HG02798 (cell line): Measurements from ENCODE around the gene BCAR1.
"Not testable (repeated sequence)": the region's sequence is repeated elsewhere in the genome, so short reads cannot be mapped to it uniquely, and the experiment has no call there.

Experiments used
- ATAC-seq: cut with Tn5 transposase; IDR thresholded peaks from one replicate; pipeline ENCODE4 v1.9.1; 2021; ENCODE audit warnings: mild to moderate bottlenecking; ENCODE audit not compliant: unreplicated experiment, poor library complexity

BCAR1 gene

DNA sequence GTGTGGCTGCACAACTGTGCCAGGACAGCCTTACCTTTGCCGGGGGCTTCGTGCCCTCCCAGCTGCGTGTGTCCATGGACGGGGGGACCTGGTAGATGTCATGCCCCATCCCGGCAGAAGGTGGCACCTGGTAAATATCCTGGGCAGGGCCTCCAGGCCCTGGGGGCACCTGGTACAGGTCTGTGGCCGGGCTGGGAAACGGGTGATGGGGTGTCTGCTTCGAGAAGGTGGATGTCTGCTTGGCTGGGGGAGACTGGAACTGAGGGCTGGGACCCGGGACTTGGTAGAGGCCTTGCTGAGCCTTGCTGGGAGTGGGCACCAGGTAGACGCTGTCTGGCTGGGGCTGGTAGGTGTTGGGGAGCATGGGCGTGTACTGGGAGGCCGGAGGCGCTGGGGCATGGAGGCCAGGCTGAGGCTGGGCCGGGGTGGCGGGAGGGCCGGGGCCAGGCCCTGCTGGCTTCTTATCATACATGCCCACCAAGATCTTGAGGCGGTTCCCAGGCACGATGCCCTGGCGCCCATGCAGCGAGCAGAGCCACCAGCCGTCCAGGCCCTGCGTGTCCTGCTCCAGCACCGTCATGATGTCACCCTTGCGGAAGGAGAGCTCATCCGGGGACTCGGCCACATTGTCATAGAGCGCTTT, 8.9 kb downstream of the BCAR1 start:
- ATAC-seq: not testable (repeated sequence)

DNA sequence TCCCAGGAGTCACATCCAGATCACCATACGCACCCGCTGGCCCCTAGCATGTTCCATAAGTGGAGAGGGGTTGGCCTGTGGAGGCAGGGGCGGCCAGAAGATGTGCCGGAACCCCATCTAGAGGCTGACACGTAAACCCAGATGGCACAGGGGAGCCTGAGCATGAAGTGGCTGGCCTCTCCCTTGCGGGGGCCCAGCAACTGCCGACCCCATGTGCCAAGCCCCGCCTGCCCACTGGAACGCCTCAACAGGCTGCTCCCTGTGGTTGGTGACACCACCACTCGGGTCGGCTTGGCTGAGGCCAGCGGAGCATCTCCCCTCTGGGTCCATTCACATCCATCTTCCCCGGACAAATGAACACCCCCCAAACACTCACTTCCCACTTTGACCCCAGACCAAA, 9.5 kb downstream of the BCAR1 start:
- no peak for ATAC-seq

DNA sequence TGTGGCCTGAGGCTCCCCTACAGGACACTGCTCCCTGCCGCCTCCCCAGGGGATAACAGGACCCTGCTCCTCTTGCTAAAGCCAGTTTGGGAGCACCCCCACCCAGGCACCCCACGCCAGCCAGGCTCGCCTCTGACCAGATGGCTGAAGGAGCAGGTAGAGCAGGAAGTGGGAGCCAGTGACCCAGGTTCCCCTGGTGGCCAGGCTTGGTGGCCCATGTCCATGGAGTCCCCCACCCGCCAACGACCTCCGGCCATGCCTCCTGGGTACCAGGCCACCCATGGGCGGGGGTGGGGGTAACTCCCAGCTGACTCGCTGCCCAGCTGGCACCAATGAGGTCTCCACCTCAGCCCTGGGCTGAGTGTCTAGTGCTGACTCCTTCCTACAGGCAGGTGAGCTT, 10.0 kb downstream of the BCAR1 start:
- ATAC-seq: no peak

DNA sequence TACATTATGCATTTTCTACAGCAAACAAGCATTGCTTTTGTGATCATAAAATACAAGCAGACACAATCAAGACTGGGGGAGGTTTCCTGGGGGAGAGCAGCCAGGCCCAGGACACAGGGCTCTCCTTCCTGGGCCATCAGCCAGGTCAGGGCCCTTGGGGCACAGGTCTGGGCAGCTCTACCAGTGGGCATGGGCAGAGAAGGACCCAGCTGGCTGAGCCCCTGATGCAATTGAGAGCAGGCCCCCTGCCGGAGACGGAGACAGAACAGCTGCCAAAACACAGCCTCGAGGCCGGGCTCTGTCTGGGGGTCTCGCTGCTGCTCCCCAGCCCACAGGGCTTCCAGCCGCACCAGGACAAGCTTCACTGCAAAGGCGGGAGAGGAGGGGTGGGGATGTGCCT, 10.8 kb downstream of the BCAR1 start:
- not testable (repeated sequence) for ATAC-seq

DNA sequence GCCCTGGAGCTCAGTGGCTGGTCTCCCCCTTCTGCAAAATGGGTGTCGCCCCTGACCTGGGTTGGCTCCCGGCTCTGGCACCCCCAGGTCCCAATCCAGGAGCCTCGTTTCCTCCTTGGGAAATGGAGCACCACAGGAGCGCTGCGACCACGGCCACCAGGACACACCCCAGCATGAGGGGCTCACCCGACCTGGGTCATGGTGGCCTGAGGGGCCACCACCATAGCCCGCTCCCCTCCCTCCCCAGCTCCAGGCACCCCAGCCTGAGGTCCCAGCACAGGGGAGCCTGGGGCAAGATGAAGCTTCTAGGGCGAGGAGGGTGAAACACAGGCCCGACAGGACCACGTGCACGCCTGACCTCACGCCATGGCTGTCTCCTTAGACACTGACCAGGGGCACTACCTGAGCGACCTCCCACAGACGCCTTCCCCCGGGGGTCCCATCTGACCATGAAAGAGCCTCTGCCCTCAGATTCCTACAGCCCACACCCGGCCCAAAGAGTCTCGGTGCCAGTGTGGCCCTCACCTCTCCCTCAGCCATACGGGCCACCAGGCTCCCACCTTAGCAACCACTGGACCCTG, 11.8 kb downstream of the BCAR1 start:
- ATAC-seq: no peak

DNA sequence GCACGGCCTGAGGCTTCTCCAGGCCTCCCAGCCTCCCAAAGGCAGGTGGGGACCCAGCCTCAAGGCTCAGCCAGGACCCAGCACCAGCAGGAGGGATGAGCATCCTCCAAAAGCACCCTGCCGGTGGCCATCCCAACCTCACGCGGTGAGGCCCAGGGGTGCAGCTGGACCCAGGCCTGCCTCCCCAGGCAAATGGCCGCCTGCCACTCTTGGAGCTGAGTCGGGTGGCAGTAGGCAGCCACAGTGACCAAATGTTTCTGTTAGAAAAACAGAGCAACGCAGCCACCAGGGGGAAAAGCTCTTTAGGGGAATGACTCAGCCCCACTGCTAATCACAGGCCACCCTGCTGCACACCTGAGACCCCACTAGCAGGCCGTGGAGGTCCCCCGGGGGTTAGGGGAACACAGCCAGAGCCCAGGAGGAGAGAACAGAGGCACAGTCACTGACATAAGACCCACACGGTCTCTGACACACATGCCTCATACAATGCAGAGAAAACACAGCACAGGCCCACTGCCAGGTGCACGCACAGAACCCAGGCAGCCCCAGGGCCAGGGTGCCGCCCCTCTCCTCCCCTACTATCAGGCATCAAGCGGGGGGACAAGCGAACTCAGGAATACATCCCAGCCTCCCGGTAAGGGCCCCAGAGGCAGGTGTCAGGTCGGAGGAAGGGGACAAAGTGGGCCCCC, 12.4 kb downstream of the BCAR1 start:
- no peak for ATAC-seq

DNA sequence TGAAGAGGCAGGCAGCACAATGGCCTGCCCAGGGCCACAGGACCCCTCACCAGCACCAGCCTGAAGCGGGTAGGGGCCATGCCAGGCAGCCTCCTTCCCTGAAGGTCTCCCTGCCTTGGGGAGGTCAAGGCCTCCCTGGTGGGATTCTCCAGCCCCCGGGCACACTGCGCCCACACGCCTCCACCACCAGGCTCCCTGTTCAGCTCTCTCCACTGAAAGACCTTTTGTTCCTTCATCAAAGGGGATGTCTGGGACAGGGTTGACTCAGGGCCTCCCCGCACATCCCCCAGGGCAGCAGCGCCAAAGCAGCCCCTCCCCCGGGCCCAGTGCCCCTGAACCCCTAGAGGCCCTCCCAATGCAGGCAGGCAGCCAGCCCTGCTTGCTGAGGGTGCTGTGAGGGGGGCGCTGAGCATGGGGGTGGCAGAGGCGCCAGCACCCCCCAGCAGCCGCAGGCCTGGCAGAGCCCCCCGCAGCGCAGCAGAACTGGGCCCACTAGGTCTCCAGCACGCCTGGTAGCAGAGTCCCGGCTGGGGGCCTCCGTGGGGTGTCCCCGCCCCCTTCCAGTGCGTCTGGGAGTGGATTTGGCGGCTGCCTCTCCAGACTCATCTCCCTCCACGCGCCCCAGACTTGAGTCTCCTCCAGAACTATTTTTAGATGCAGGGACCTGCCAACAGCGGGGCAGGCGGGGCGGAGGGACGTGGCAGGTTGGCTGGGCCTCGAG, 13.1 kb downstream of the BCAR1 start:
- ATAC-seq: no peak

DNA sequence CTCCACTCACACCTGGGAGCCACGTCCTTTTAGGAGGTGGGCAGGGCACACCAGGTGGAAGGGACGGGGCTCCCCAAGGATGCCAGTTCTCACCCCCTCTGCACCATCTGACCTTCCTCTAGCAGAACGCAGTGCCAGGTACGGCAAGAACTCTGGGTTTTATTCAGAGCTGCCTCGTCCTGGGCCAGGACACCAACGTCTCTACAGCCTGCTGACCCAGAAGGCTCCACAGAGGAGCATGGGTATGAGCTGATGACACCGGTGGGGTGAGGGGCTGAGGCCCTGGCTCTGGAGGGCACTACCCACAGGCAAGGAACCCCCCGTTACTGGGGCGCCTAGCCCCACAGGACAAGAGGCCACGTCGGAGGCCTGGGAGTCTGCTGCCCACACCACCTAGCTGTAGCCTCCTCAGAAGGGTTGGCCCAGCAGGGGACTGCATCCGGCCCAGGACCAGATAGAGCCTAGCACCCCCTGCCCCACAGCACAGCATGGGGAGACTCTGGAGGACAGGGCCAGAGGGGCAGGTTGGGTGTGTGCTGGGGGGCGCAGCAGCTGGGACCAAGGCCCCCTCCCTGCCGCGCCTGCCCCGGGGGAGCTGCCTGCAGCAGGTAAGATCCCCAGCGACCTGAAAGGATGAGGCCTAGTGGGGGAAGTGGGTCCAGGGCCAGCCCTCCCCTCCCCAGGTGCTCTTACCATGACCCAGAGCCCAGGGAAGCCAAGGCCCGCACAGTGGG, 13.9 kb downstream of the BCAR1 start:
- ATAC-seq: no peak

DNA sequence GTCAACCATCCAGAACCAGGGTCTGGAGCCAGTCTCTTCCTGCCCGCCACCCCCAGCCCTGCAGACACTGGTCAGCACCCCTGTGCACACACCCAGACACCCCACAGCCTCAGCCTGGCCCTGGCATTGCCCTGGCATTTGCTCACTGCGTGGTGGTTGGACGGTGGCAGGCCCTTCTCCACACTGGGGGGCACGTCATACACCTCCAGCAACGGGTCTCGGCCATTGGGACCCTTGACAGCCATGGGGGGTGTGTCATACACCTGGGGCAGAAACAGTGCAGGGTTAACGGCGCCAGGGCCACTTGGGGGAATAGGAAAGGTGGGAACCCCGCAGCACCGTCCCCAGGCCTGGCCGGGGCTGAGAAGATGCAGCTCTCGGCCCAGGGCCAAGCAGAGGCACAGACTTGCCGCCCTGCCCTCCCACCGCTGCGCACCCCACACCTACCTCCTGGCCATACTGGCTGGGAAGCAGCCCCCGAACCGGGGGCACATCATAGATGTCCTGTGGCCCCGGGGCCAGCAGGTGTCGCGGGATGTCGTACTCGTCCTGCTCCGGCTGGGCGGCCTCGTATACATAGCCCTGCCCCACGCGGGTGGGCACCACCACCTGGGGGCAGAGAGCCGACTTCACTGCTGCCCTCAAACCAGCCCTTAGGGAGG, 14.6 kb downstream of the BCAR1 start:
- ATAC-seq: no peak

DNA sequence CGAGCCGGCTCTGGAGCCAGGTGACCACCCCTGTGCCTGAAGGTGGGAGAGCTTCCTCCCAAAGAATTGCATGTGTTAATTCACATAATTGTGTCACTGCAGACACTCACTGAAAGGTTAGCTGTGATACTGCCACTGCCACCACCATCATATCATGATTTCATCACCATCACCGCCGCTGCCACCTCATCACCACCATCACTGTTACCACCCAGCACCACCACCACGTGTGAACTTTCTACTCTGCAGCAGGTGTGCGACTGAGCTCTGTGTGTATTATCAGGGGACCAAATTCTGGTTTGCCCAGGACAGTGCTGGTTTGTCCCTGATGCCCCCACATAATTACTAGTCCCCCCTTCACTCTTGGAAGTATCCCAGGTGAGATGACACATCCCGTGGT, 15.2 kb downstream of the BCAR1 start:
- no peak for ATAC-seq

DNA sequence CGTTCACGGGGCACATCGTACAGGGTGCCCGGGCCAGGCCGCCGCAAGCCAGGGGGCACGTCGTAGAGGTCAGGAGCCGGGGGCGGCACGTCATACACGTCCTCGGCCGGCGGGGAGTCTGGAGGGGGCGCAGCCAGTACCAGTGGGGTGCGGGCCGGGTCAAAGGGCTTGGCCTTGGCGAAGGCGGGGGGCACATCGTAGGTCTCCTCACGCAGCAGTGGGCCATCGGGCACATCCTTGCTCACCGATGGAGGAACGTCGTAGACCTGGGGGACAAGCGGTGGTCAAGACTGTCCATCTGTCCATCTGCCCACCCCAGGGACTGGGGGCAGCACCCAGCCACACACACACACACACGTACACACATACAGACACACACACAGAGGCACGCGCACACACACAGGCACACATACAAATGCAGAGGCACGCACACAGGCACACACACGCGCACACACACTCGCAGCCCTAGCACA, 15.7 kb downstream of the BCAR1 start:
- no peak for ATAC-seq

DNA sequence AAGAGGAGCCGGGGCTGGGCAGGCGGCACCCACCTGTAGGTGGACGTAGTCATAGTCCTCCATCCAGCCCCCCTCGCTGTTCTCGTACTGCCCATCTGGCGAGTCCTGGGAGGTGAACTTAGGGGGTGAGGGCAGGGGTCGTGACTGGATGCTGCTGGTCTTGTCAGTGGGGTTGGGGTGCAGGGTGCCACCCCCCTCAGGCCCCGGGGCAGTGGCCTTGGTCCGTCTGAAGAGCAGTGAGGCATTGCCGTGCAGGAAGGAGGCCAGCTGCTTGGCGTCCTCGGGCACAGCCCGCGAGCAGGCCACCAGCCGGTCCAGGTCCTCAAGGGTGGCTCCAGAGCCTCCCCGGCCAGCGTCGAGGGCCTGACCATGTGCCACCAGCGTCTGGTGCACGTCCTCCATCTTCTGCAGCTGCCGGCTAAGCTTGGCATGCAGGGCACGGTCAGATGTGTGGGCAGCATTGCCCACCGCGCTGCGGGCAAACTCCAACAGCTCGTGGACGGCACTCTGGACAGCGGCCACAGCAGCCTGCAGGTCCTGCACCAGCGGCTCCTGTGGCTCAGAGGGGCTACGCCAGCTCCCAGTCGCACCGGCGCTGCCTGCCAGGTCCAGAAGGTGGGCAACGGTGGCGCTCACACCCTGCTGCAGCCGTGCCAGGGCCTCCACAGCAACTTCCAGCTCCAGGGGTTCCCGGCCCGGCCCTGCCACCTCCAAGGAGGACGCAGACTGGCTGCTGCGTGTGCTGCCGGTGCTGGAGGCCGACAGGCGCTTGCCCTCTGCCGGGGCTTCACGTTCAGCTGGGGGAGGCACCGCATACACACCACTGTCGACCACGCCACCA, 16.3 kb downstream of the BCAR1 start:
- no peak for ATAC-seq

DNA sequence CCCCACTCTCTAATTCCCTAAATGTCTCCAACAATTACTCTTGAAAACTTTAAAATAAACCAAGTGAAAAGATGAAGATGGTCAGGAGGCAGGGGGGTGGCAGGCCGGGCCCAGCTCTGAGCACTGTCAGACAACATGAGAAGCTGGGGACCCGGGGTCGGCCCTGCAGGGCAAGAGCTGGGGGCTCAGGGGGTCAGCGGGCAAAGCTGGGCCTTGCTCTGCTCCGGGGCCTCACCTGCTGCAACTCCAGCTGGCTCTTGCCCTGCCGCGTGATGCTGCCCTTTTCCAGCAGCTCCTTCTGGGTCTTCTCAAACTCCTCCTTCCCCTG, 17.8 kb downstream of the BCAR1 start:
- ATAC-seq: no peak

DNA sequence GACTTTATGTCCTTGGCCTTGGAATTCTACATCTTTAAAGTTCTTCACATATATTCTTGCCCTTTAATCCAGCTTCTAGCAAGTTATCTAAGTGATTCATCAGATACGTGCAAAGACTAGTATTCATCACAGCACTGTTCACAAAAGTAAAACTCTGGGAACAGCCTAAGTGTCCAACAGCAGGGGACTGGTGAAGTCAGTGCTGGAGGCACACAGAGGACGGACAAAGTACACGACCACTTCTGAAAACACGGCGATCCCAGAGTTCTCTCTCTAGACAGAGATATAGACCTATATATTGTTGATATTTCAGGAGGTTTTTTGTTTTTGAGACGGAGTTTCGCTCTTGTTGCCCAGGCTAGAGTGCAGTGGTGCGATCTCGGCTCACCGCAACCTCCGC, 19.9 kb downstream of the BCAR1 start:
- ATAC-seq: no peak

DNA sequence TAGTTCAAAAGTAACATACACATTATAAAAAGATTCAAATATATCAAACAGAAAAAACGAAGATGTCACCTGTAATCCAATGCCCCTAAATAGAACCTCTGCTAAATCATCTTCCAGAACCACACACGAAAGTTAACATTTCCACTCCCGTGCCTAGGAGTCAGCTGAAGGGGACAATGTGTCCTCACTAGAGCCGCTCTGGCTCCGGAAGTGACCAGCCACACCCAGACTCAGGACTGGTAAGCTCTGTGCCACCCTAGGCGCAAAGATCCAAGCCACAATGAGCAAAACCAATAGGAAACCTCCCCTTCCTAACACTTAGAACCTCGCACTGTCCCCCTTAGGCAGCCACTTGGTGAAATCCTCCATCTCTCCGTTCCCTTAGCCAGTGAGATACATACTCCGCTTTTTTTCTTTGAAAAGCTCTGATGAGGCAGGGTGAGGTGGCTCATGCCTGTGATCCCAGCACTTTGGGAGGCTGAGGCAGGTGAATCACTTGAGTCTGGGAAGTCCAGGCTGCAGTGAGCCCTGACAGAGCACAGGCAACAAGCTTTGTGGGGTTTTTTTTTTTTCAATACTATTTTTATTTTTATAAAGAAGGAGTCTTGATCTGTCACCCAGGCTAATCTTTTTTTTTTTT, 20.8 kb downstream of the BCAR1 start:
- ATAC-seq: no peak

DNA sequence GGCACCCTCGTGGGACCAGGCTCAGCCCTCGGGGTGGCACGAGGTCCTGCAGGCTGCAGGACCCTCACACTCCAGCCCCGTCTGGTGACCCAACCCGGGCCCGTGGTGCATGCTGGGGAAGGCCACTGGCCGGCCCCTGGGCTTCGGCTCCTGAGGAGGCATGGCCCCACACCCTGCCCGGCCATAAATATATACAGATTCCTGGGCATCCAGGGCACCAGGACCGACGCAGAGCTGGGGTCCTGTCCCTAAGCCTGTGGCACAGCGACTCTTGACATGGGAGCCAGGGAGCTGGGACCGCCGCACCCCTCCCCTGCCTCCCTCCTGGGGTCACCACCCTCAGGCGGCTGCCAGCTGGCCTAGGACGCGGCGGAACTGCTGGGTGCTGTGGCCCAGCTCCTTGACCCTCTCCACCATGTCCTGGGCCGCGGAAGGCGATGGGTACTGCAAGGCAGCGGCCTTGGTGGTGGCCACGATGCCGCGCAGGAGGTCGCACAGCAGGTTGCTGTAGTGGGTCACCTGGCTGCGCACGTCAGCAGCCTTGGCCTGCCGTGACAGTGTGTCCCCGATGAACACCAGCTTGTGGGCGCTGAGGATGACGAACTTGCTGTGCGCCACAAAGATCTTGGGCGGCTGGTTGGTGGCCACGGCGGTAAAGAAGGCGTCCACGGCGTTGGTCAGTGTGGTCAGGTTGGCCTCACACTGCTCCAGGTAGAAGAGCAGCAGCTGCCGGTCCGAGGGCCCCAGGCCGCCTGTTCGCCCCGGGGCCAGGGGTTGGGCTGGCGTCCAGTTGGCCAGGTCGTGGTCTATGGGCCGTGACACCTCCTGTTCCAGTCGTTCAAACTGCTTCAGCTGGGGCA, 22.0 kb downstream of the BCAR1 start:
- ATAC-seq: no peak

DNA sequence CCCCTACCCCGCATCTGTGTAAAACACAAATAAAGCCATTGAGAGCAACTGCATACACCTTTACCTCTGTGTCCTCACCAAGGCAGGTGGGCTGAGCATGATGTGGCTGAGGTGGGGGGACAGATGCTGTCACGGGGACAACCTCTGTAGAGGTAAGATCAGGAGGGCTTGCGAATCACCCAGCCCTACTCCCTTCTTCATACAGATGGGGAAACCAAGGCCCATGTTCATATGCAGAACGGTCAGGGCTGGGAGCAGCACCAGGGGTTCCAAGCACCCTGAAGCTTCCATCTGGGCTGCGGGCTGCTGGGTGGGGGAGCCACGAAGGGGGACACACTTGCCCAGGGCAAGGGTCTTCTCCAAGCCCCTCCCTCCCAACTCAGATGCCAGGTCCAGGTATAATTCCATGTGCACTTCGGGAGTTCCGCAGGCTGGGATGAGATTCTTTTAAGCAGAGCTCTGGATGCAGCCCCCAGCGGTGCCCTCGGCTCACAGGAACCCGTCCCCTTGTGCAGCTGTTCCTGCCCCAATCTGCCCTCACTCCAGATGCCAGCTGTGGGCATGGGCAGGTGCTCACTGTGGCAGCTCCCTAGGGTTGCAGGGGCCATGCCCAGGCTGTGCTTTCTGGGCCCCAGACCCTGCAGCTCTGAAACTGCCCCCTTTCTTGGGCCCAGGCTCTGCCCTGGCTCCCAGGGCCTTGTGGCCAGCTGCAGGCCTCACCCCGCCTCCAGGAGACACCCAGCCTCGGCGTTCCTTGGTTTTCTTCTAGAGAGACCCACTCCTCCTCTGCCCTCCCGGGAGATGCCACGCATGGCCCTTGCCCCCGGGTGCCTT, 23.1 kb downstream of the BCAR1 start:
- ATAC-seq: no peak
